ENCODE results near the gene TMEM145. TPM values are rescaled to one million over a fixed set of nuclear protein-coding genes. Genes with fewer than 3 reads are reported as not detected.
A peak's percentile ranks its signal among the peaks of the same experiment; 100 is the strongest.

Gene TMEM145
- total RNA-seq, 1 experiment from 2014 or later, result 1.5 TPM

DNA sequence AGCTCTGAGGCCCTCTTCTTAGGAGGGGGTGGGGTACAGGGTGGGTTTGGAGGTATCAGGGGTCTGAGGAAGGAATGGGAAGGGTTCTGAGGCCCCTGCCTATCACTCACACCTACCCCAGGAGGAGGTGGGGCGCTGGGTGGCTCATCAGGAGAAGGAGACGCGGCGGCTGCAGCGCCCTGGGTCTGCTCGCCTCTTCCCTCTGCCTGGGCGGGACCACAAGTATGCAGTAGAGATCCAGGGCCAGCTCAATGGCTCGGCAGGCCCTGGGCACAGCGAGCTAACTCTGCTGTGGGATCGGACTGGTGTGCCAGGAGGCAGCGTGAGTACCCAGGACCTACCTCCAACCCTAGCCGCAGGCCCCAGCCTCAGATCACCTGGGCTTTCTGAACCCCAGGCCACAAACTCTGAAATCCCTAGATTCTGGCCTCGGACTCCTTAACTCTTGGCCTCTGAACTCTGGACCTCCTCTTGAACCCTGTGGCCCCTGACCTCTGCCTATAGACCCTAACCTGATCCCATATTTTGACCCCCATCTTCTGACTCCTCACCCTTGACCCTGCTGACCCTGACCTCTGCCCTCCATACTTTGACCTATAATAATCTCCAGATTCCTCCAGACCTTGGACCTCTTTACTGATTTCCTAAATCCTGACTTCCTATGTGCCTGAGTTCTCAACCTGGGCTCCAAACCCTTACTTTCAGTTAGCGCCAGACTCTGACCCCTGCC is 36.4 kb downstream of the TMEM145 start:
- no TSS peak for BruUV-seq (replicated peaks)
- DNase-seq, result no peak
- intact Hi-C loops (cut with micrococcal nuclease; ENCODE audit: unreplicated experiment), result no loop called here
- Mint-ChIP-seq H3K27ac (ENCODE audit: unreplicated experiment) (no peak overlapping the region), H3K4me3 (ENCODE audit: low read depth, unreplicated experiment) (no peak overlapping the region), H3K27me3 (ENCODE audit: unreplicated experiment) (no peaks in the 10 kb centered on the region), H3K4me1 (ENCODE audit: low read depth, unreplicated experiment) (no peaks in the 10 kb centered on the region), H3K9me3 (ENCODE audit: low read depth, unreplicated experiment) (no peaks in the 10 kb centered on the region), H3K36me3 (ENCODE audit: insufficient read depth, unreplicated experiment) (no peaks in the 10 kb centered on the region)
- TF ChIP-seq, protein P1, sequence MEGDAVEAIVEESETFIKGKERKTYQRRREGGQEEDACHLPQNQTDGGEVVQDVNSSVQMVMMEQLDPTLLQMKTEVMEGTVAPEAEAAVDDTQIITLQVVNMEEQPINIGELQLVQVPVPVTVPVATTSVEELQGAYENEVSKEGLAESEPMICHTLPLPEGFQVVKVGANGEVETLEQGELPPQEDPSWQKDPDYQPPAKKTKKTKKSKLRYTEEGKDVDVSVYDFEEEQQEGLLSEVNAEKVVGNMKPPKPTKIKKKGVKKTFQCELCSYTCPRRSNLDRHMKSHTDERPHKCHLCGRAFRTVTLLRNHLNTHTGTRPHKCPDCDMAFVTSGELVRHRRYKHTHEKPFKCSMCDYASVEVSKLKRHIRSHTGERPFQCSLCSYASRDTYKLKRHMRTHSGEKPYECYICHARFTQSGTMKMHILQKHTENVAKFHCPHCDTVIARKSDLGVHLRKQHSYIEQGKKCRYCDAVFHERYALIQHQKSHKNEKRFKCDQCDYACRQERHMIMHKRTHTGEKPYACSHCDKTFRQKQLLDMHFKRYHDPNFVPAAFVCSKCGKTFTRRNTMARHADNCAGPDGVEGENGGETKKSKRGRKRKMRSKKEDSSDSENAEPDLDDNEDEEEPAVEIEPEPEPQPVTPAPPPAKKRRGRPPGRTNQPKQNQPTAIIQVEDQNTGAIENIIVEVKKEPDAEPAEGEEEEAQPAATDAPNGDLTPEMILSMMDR (IDR thresholded peaks at IDR 0.05; ENCODE audit: unreplicated experiment), result no peak
- CTCF ChIA-PET, result interaction anchor here (0.6 to 0.9 kb wide), 2 partner anchors 236 to 476 kb away, joined by 3 to 6 read pairs; no protein-coding TSS in a partner anchor

DNA sequence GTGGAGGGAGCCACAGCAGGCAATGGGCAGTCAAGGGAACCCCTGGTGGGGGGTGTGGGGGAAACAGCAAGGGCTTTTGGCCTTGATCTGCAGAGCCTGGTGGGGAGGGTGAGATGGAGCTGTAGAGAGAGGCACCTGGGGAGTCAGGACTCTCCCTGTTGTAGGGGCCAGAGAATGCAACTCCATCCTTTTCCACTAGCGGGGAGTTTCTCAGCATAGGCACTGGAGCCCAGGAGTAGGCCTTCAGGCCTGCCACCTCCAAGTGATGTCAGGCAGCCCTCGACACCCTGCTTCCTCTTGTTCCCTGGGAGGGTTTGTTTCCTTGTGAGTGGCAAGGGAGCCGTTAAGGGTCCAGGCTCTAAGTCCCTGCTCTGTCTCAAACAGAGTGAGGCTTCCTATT is 37.3 kb downstream of the TMEM145 start:
- H3K9me3 Mint-ChIP-seq (ENCODE audit: low read depth, unreplicated experiment), result no peaks in the 10 kb centered on the region
- no peaks in the 10 kb centered on the region for H3K27me3 Mint-ChIP-seq (ENCODE audit: unreplicated experiment)
- H3K36me3 Mint-ChIP-seq (ENCODE audit: insufficient read depth, unreplicated experiment), result no peaks in the 10 kb centered on the region
- H3K27ac Mint-ChIP-seq (ENCODE audit: unreplicated experiment), result no peak overlapping the region
- no peak overlapping the region for H3K4me3 Mint-ChIP-seq (ENCODE audit: low read depth, unreplicated experiment)
- no peak for DNase-seq
- TF ChIP-seq, protein P1 (IDR thresholded peaks at IDR 0.05; ENCODE audit: unreplicated experiment), result peak; percentile 17
- intact Hi-C loops (cut with micrococcal nuclease; ENCODE audit: unreplicated experiment), result no loop called here
- CTCF ChIA-PET, result no interaction called here
- H3K4me1 Mint-ChIP-seq (ENCODE audit: low read depth, unreplicated experiment), result no peaks in the 10 kb centered on the region
- no TSS peak for BruUV-seq (replicated peaks)

DNA sequence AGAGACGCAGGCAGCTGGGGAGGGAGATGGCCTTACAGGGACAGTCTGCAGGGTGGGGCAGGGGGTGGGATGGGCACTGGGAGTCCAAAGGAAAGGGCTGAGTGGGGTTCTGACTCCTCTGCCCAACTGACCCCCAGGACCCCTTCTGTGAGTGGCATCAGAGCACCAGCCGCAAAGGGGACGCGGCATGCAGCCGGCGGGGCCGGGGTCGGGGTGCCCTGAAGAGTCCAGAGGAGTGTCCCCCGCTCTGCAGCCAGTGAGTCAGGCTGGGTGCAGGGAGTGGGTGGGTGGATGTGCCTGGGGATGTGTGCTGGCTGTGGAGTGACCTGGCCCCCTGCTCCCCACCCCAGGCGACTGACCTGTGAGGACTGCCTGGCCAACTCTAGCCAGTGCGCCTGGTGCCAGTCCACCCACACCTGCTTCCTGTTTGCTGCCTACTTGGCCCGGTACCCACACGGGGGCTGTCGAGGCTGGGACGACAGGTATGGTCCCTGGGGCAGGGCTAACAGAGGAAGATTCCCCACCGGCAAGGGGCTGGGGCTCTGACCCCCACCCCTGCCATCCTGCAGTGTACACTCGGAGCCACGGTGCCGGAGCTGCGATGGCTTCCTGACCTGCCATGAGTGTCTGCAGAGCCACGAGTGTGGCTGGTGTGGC is 38.1 kb downstream of the TMEM145 start:
- CTCF ChIA-PET, result no interaction called here
- H3K27me3 Mint-ChIP-seq (ENCODE audit: unreplicated experiment), result no peaks in the 10 kb centered on the region
- BruUV-seq (replicated peaks), result no TSS peak
- DNase-seq, result no peak
- H3K4me1 Mint-ChIP-seq (ENCODE audit: low read depth, unreplicated experiment), result no peaks in the 10 kb centered on the region
- no peak overlapping the region for H3K4me3 Mint-ChIP-seq (ENCODE audit: low read depth, unreplicated experiment)
- no peaks in the 10 kb centered on the region for H3K9me3 Mint-ChIP-seq (ENCODE audit: low read depth, unreplicated experiment)
- intact Hi-C loops (cut with micrococcal nuclease; ENCODE audit: unreplicated experiment), result no loop called here
- H3K36me3 Mint-ChIP-seq (ENCODE audit: insufficient read depth, unreplicated experiment), result no peaks in the 10 kb centered on the region
- H3K27ac Mint-ChIP-seq (ENCODE audit: unreplicated experiment), result no peak overlapping the region
- TF ChIP-seq, protein P1 (IDR thresholded peaks at IDR 0.05; ENCODE audit: unreplicated experiment), result no peak

DNA sequence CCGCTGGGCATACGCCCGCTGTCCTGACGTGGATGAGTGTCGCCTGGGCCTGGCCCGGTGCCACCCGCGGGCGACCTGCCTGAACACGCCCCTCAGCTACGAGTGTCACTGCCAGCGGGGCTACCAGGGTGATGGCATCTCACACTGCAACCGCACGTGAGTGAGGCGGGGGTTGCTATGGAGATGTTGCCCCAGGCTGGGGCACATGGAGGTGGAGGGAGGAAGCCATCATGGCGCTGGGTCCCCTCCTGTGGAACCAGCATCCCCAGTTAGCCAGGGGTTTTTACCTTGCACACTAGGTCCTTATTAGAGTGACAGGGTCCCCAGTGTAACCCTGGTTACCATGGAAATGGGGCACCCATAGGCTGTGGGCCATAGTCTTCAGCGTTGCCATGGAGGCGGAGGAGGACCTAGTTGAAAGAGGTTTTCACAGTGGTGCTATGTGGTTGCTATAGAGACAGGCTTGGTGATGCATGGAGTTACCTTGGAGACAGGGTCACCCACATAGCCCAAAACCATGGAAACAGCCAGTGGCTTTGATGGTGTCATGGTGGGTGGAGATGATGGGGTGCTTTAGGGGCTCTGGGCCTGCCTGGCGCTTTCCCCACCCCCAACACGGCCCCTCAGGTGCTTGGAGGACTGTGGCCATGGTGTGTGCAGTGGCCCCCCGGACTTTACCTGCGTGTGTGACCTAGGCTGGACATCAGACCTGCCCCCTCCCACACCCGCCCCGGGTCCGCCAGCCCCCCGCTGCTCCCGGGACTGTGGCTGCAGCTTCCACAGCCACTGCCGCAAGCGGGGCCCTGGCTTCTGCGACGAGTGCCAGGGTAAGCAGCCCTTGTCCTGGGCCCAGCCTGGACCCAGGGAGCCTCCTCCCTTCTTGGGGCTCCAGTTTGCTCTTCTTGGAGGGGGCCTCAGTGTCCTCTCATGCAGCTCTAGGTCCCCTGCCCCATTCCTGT is 39.5 kb downstream of the TMEM145 start:
- no peak overlapping the region for H3K27ac Mint-ChIP-seq (ENCODE audit: unreplicated experiment)
- BruUV-seq (replicated peaks), result no TSS peak

More for the DNA sequence above, 39.5 kb downstream of the TMEM145 start:
- intact Hi-C loops (cut with micrococcal nuclease; ENCODE audit: unreplicated experiment), result no loop called here
- Mint-ChIP-seq H3K27me3 (ENCODE audit: unreplicated experiment) (no peaks in the 10 kb centered on the region), H3K4me1 (ENCODE audit: low read depth, unreplicated experiment) (no peaks in the 10 kb centered on the region), H3K9me3 (ENCODE audit: low read depth, unreplicated experiment) (no peaks in the 10 kb centered on the region), H3K4me3 (ENCODE audit: low read depth, unreplicated experiment) (no peak overlapping the region), H3K36me3 (ENCODE audit: insufficient read depth, unreplicated experiment) (peaks cover 4% of the 10 kb centered on the region)
- TF ChIP-seq, protein P1 (IDR thresholded peaks at IDR 0.05; ENCODE audit: unreplicated experiment), result no peak
- DNase-seq, result no peak
- CTCF ChIA-PET, result no interaction called here

Measured in Calu3 (cell line).